ENCODE measurements around the gene LRCH1. TPM values are rescaled to one million over a fixed set of nuclear protein-coding genes. Genes with fewer than 3 reads are reported as not detected.

The LRCH1 gene
- total RNA-seq, 2 experiments from 2014 or later, result 15.5 to 17.1 TPM

- Mint-ChIP-seq H3K4me1 (ENCODE audit: low read depth) (peaks cover 49% of the 10 kb centered on the region), H3K4me3 (no peak overlapping the region), H3K36me3 (ENCODE audit: low read depth) (peaks cover 2% of the 10 kb centered on the region), H3K27ac (no peak overlapping the region), H3K27me3 (no peaks in the 10 kb centered on the region), H3K9me3 (no peaks in the 10 kb centered on the region)
- no peak for TF ChIP-seq CTCF (IDR thresholded peaks at IDR 0.05)
- DNase-seq, result no peak
- CTCF ChIA-PET, result interaction anchor here (1.7 kb wide), 1 partner anchor 10 kb away, joined by 5 read pairs; no protein-coding TSS in a partner anchor
- POLR2A ChIA-PET, result no interaction called here
- no peak for ATAC-seq
- intact Hi-C loops (cut with micrococcal nuclease), result no loop called here
Observed at GRCh38 chr13:46621133-46621532, 68.2 kb downstream of the LRCH1 start.

- Mint-ChIP-seq H3K27ac (no peak overlapping the region), H3K4me1 (ENCODE audit: low read depth) (peaks cover 51% of the 10 kb centered on the region), H3K36me3 (ENCODE audit: low read depth) (no peaks in the 10 kb centered on the region), H3K9me3 (no peaks in the 10 kb centered on the region), H3K4me3 (no peak overlapping the region), H3K27me3 (no peaks in the 10 kb centered on the region)
- ChIA-PET POLR2A (no interaction called here), CTCF (interaction anchor here (1.3 to 1.7 kb wide), 2 partner anchors 20 to 44 kb away, joined by 3 to 4 read pairs; no protein-coding TSS in a partner anchor)
- DNase-seq, result no peak
- TF ChIP-seq CTCF (IDR thresholded peaks at IDR 0.05), result no peak
- intact Hi-C loops (cut with micrococcal nuclease), result no loop called here
- no peak for ATAC-seq
Observed at GRCh38 chr13:46621792-46622629, 69.0 kb downstream of the LRCH1 start.

GRCh38 chr13:46622630-46623256, 69.8 kb downstream of the LRCH1 start:
- CTCF ChIA-PET, result interaction anchor here (1.3 to 1.7 kb wide), 2 partner anchors 21 to 45 kb away, joined by 3 to 4 read pairs; no protein-coding TSS in a partner anchor
- no peaks in the 10 kb centered on the region for H3K27me3 Mint-ChIP-seq
- intact Hi-C loops (cut with micrococcal nuclease), result no loop called here
- H3K27ac Mint-ChIP-seq, result no peak overlapping the region
- H3K4me3 Mint-ChIP-seq, result no peak overlapping the region
- POLR2A ChIA-PET, result no interaction called here
- no peak for ATAC-seq
- H3K36me3 Mint-ChIP-seq (ENCODE audit: low read depth), result peaks cover 2% of the 10 kb centered on the region
- H3K9me3 Mint-ChIP-seq, result no peaks in the 10 kb centered on the region
- no peak for DNase-seq
- peaks cover 45% of the 10 kb centered on the region for H3K4me1 Mint-ChIP-seq (ENCODE audit: low read depth)
- TF ChIP-seq CTCF (IDR thresholded peaks at IDR 0.05), result no peak

- peaks cover 41% of the 10 kb centered on the region for H3K4me1 Mint-ChIP-seq (ENCODE audit: low read depth)
- no peak overlapping the region for H3K27ac Mint-ChIP-seq
- H3K27me3 Mint-ChIP-seq, result no peaks in the 10 kb centered on the region
- TF ChIP-seq CTCF (IDR thresholded peaks at IDR 0.05), result no peak
- DNase-seq, result no peak
- no peaks in the 10 kb centered on the region for H3K9me3 Mint-ChIP-seq
- peaks cover 2% of the 10 kb centered on the region for H3K36me3 Mint-ChIP-seq (ENCODE audit: low read depth)
- intact Hi-C loops (cut with micrococcal nuclease), result no loop called here
- ATAC-seq, result no peak
- ChIA-PET POLR2A (interaction anchor here (0.8 kb wide), 1 partner anchor 56 kb away, joined by 3 read pairs; no protein-coding TSS in a partner anchor), CTCF (no interaction called here)
- H3K4me3 Mint-ChIP-seq, result no peak overlapping the region
Observed at GRCh38 chr13:46624353-46624752, 71.4 kb downstream of the LRCH1 start.

- POLR2A ChIA-PET, result interaction anchor here (0.8 kb wide), 1 partner anchor 55 kb away, joined by 3 read pairs; no protein-coding TSS in a partner anchor
- H3K4me1 Mint-ChIP-seq (ENCODE audit: low read depth), result peaks cover 45% of the 10 kb centered on the region
- ATAC-seq (no peak), DNase-seq (no peak)
- H3K27ac Mint-ChIP-seq, result no peak overlapping the region
- CTCF ChIA-PET, result interaction anchor here (1.0 kb wide), 1 partner anchor 11 kb away, joined by 4 read pairs; no protein-coding TSS in a partner anchor
- H3K36me3 Mint-ChIP-seq (ENCODE audit: low read depth), result peaks cover 2% of the 10 kb centered on the region
- no peak for TF ChIP-seq CTCF (IDR thresholded peaks at IDR 0.05)
- H3K9me3 Mint-ChIP-seq, result no peaks in the 10 kb centered on the region
- intact Hi-C loops (cut with micrococcal nuclease), result no loop called here
- no peaks in the 10 kb centered on the region for H3K27me3 Mint-ChIP-seq
- H3K4me3 Mint-ChIP-seq, result no peak overlapping the region
Observed at GRCh38 chr13:46624821-46625220, 71.9 kb downstream of the LRCH1 start.

All from activated CD8-positive, alpha-beta T cell treated with anti-CD3 and anti-CD28 coated beads for 36 hours (primary cell).